ENCODE measurements around the gene LCP2. TPM values are rescaled to one million over a fixed set of nuclear protein-coding genes. Genes with fewer than 3 reads are reported as not detected.

Gene LCP2
- total RNA-seq, 4 donors from 2014 or later = 3.9 to 17.9 (median 12.6) TPM

DNA sequence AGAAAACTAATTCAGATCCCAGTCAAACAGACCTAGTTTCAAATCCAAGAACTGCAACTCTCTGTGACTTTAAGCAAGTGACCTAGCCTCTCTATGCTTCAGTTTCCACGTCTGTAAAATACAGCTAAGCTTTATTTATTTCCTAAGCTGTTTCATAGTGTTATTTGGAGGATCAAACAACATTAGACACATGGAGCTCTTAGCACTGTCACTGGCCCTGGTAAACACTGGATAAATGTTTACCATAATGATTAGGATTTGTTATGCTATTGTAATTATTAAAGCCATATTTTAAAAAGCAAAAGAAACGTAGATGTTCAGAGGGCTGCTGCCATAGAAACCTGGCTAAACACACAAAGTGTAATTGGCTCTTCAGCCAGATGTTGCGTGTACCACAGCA, 91.4 kb downstream of the LCP2 start:
- 25 to 32% methylated on average over 3 of the region's 3 CpGs for WGBS, 2 donors
- DNase-seq = no peak

DNA sequence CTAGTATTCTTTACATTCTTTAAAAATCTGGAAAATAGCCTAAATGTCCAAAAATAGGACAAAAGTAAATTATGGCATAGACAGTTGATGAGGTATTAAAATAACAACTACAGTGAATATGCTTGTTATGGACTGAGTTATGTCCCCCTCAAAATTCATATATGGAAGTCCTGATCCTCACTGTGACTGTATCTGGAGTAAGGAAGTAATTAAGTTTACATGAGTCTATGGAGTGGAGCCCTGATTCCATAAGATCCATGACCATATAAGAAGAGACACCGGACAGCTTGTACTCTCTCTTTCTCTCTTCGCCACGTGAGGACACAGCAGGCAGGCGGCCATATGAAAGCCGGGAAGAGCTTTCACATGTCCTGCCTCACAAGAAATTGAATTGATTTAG, 93.4 kb downstream of the LCP2 start:
- Histone ChIP-seq H3K27ac (no peak overlapping the region), H3K4me1 (no peaks in the 10 kb centered on the region), H3K4me3 (no peak overlapping the region), H3K27me3 (no peaks in the 10 kb centered on the region), H3K36me3 (no peaks in the 10 kb centered on the region), H3K9me3 (no peaks in the 10 kb centered on the region)
- intact Hi-C loops (cut with DNase I) = no loop called here
- no peak for DNase-seq
- 72 to 80% methylated on average over 5 of the region's 5 CpGs for WGBS, 2 donors
- TF ChIP-seq, protein P1, sequence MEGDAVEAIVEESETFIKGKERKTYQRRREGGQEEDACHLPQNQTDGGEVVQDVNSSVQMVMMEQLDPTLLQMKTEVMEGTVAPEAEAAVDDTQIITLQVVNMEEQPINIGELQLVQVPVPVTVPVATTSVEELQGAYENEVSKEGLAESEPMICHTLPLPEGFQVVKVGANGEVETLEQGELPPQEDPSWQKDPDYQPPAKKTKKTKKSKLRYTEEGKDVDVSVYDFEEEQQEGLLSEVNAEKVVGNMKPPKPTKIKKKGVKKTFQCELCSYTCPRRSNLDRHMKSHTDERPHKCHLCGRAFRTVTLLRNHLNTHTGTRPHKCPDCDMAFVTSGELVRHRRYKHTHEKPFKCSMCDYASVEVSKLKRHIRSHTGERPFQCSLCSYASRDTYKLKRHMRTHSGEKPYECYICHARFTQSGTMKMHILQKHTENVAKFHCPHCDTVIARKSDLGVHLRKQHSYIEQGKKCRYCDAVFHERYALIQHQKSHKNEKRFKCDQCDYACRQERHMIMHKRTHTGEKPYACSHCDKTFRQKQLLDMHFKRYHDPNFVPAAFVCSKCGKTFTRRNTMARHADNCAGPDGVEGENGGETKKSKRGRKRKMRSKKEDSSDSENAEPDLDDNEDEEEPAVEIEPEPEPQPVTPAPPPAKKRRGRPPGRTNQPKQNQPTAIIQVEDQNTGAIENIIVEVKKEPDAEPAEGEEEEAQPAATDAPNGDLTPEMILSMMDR (IDR thresholded peaks at IDR 0.05) = no peak
- TF ChIP-seq POLR2A (IDR thresholded peaks at IDR 0.05) = no peak

More for the DNA sequence above, 91.4 kb downstream of the LCP2 start:
- Histone ChIP-seq H3K4me3 (no peak overlapping the region), H3K9me3 (no peaks in the 10 kb centered on the region), H3K4me1 (no peaks in the 10 kb centered on the region), H3K27me3 (no peaks in the 10 kb centered on the region), H3K27ac (no peak overlapping the region), H3K36me3 (no peaks in the 10 kb centered on the region)
- intact Hi-C loops (cut with DNase I) = no loop called here
- TF ChIP-seq, protein P1 (IDR thresholded peaks at IDR 0.05) = no peak
- no peak for TF ChIP-seq POLR2A (IDR thresholded peaks at IDR 0.05)

DNA sequence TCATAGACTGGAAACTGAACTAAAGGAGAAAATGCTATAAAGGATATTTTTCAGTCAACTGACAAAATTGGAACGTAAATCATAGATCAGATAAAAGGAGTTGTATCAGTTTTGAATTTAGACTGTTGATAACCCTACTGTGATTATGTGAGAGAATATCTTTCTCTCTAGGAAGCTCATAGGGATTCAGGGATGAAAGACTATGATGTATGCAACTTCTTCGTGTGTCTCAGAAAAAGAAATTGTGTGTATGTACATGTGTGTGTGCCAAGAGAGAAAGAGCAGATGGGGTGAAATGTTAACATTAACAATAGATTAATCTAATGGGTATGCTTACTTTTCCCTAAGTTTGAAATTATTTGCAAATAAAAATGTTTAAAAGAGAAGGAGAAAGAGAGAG, 95.5 kb downstream of the LCP2 start:
- no peak for DNase-seq
- intact Hi-C loops (cut with DNase I) = no loop called here
- Histone ChIP-seq H3K27me3 (no peaks in the 10 kb centered on the region), H3K9me3 (no peaks in the 10 kb centered on the region), H3K27ac (no peak overlapping the region), H3K4me3 (no peak overlapping the region), H3K36me3 (no peaks in the 10 kb centered on the region), H3K4me1 (no peaks in the 10 kb centered on the region)
- TF ChIP-seq, protein P1 (IDR thresholded peaks at IDR 0.05) = no peak
- TF ChIP-seq POLR2A (IDR thresholded peaks at IDR 0.05) = no peak
- WGBS, 2 donors = 39 to 46% methylated on average over 2 of the region's 2 CpGs

DNA sequence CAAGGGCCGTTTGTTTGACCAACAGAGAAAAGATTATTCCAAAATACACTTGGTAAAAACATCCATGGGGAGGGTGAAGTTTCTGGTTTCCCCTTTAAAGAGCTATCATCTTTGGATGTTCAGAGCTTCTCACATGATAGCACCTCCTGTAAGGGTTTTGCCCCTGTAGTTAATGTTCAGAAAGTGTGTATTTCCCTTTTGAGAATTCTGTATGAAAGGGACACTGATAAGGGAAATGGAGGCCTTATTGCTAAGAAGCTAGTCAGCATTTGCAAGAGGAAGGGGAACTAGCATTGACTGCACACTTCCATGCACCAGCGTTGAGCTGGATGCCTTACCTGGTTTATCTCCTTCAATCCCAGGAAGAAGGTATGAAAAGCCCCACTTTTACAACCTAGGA, 96.3 kb downstream of the LCP2 start:
- Histone ChIP-seq H3K4me3 (no peak overlapping the region), H3K9me3 (no peaks in the 10 kb centered on the region), H3K36me3 (no peaks in the 10 kb centered on the region), H3K27ac (no peak overlapping the region), H3K27me3 (no peaks in the 10 kb centered on the region), H3K4me1 (no peaks in the 10 kb centered on the region)
- WGBS, 2 donors = 39 to 58% methylated on average over 2 of the region's 2 CpGs
- intact Hi-C loops (cut with DNase I) = no loop called here
- DNase-seq = no peak
- no peak for TF ChIP-seq POLR2A (IDR thresholded peaks at IDR 0.05)
- TF ChIP-seq, protein P1 (IDR thresholded peaks at IDR 0.05) = no peak

DNA sequence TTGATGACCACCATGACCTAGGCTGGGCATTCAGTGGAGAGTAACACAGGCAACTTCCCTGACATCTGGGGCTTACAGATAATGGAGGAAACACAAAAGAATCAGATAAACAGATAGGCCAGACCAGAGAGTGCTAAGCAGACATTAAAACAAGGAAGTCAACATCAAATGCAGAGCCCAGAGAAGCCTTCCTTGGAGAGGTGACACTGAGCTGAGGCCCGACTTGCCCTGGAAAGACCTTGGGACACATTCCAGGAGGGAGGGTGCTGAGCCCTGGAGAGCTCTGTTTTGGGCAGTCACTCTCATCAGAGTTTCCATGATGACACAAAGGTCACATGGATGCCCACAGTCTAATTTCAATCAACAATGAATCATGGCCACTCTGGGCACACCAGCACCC, 96.7 kb downstream of the LCP2 start:
- 0 to 9% methylated on average over 1 of the region's 1 CpG for WGBS, 2 donors

More for the DNA sequence above, 96.7 kb downstream of the LCP2 start:
- Histone ChIP-seq H3K27me3 (no peaks in the 10 kb centered on the region), H3K9me3 (no peaks in the 10 kb centered on the region), H3K36me3 (no peaks in the 10 kb centered on the region), H3K4me3 (no peak overlapping the region), H3K27ac (no peak overlapping the region), H3K4me1 (no peaks in the 10 kb centered on the region)
- no peak for DNase-seq
- intact Hi-C loops (cut with DNase I) = no loop called here
- TF ChIP-seq, protein P1 (IDR thresholded peaks at IDR 0.05) = no peak
- TF ChIP-seq POLR2A (IDR thresholded peaks at IDR 0.05) = no peak

Other genes with a start within 250 kb of the LCP2 start
- not detected for gene FOXI1, start 191.9 kb downstream of the LCP2 start, total RNA-seq
- not detected for gene C5orf58, start 64.8 kb downstream of the LCP2 start, total RNA-seq
- gene KCNMB1, start 91.6 kb upstream of the LCP2 start, total RNA-seq = 1 to 10 TPM in 3 of 4 donors, under 1 TPM in 1; 0.38 to 9.3 (median 2.4) TPM
- gene KCNIP1, start 206.2 kb upstream of the LCP2 start, total RNA-seq = not detected

Measured in esophagus squamous epithelium (tissue), 5 donors.